Measurements from ENCODE around the gene LIFR. TPM values are rescaled to one million over a fixed set of nuclear protein-coding genes. Genes with fewer than 3 reads are reported as not detected.

Gene LIFR
- polyA plus RNA-seq, 1 donor from 2014 or later: 5.8 TPM

- Histone ChIP-seq H3K79me2 (replicated peaks; ENCODE audit: insufficient read depth, low read length) (no peaks in the 10 kb centered on the region), H3K4me3 (ENCODE audit: low read length) (no peak overlapping the region), H3K9me2 (ENCODE audit: insufficient read depth, low read length) (no peaks in the 10 kb centered on the region), H2AFZ (ENCODE audit: low read depth, low read length) (no peak overlapping the region), H3K9me3 (ENCODE audit: low read length) (no peaks in the 10 kb centered on the region), H3F3A (ENCODE audit: insufficient read depth, low read length, poor library complexity, severe bottlenecking) (peaks cover 3% of the 10 kb centered on the region), H3K27me3 (ENCODE audit: insufficient read depth, low read depth, low read length) (no peaks in the 10 kb centered on the region), H3K36me3 (ENCODE audit: insufficient read depth, low read length) (no peaks in the 10 kb centered on the region), H4K20me1 (ENCODE audit: insufficient read depth) (no peaks in the 10 kb centered on the region), H3K9ac (ENCODE audit: low read length) (no peak overlapping the region), H3K4me2 (ENCODE audit: low read length) (no peak overlapping the region), H3K27ac (ENCODE audit: low read length) (no peak overlapping the region)
- TF ChIP-seq TAF1 (IDR thresholded peaks at IDR 0.05; ENCODE audit: low read depth): no peak
- TF ChIP-seq RAD21 (conservative IDR thresholded peaks at IDR 0.05): no peak
- TF ChIP-seq SMC3 (conservative IDR thresholded peaks at IDR 0.05; ENCODE audit: poor library complexity): no peak
- TF ChIP-seq EZH2 (IDR thresholded peaks at IDR 0.05; ENCODE audit: borderline replicate concordance, insufficient read depth, low read length, poor library complexity, severe bottlenecking): no peak
- no peak for TF ChIP-seq MXI1 (conservative IDR thresholded peaks at IDR 0.05; ENCODE audit: poor library complexity, severe bottlenecking)
- no peak for TF ChIP-seq CTCF (IDR thresholded peaks at IDR 0.05; ENCODE audit: poor library complexity, severe bottlenecking)
- TF ChIP-seq EP300 (conservative IDR thresholded peaks at IDR 0.05; ENCODE audit: poor library complexity, severe bottlenecking): no peak
- TF ChIP-seq REST (IDR thresholded peaks at IDR 0.05; ENCODE audit: borderline replicate concordance): no peak
- no peak for TF ChIP-seq POLR2AphosphoS5 (IDR thresholded peaks at IDR 0.05)
Observed at GRCh38 chr5:38575476-38575875, 19.0 kb upstream of the LIFR start.

GRCh38 chr5:38574009-38574408 lies 17.6 kb upstream of the LIFR start:
- TF ChIP-seq TAF1 (IDR thresholded peaks at IDR 0.05; ENCODE audit: low read depth) (no peak), EP300 (conservative IDR thresholded peaks at IDR 0.05; ENCODE audit: poor library complexity, severe bottlenecking) (no peak), POLR2AphosphoS5 (IDR thresholded peaks at IDR 0.05) (no peak), CTCF (IDR thresholded peaks at IDR 0.05; ENCODE audit: poor library complexity, severe bottlenecking) (no peak), SMC3 (conservative IDR thresholded peaks at IDR 0.05; ENCODE audit: poor library complexity) (no peak)
- H2AFZ ChIP-seq (ENCODE audit: low read depth, low read length): no peak overlapping the region
- no peaks in the 10 kb centered on the region for H3K27me3 ChIP-seq (ENCODE audit: insufficient read depth, low read depth, low read length)

More at GRCh38 chr5:38574009-38574408, 17.6 kb upstream of the LIFR start:
- Histone ChIP-seq H3K4me2 (ENCODE audit: low read length) (no peak overlapping the region), H3K9me2 (ENCODE audit: insufficient read depth, low read length) (no peaks in the 10 kb centered on the region), H3F3A (ENCODE audit: insufficient read depth, low read length, poor library complexity, severe bottlenecking) (peaks cover 3% of the 10 kb centered on the region), H3K9me3 (ENCODE audit: low read length) (no peaks in the 10 kb centered on the region), H3K9ac (ENCODE audit: low read length) (no peak overlapping the region), H3K4me3 (ENCODE audit: low read length) (no peak overlapping the region), H3K36me3 (ENCODE audit: insufficient read depth, low read length) (no peaks in the 10 kb centered on the region), H3K27ac (ENCODE audit: low read length) (no peak overlapping the region), H4K20me1 (ENCODE audit: insufficient read depth) (no peaks in the 10 kb centered on the region), H3K79me2 (replicated peaks; ENCODE audit: insufficient read depth, low read length) (no peaks in the 10 kb centered on the region)

Measured in neural cell (in vitro differentiated cells).